Osteoblast (primary cell): ENCODE results near the gene ANXA1. TPM values are rescaled to one million over a fixed set of nuclear protein-coding genes. Genes with fewer than 3 reads are reported as not detected.
A peak's percentile ranks its signal among the peaks of the same experiment; 100 is the strongest.
"Not testable (repeated sequence)": the region's sequence is repeated elsewhere in the genome, so short reads cannot be mapped to it uniquely, and the experiment has no call there.

ENCODE experiments used
- DNase-seq: peaks from one replicate; pipeline ENCODE4 v3.0.0; 2011; ENCODE audit warnings: low spot score, mixed read lengths; ENCODE audit not compliant: insufficient read length; ENCODE audit errors: missing footprints
- H2AFZ ChIP-seq: 2 replicates; pipeline ENCODE4 v1.6.0; 2011; ENCODE audit warnings: mild to moderate bottlenecking, low read length
- H3K27ac ChIP-seq: 2 replicates; pipeline ENCODE4 v1.5.1; 2011; ENCODE audit warnings: mild to moderate bottlenecking, low read depth, low read length, moderate library complexity
- H3K27me3 ChIP-seq: 2 replicates; pipeline ENCODE4 v1.6.0; 2012; ENCODE audit warnings: mild to moderate bottlenecking, control low read depth, inconsistent platforms, low read length, moderate library complexity; ENCODE audit not compliant: insufficient read depth
- H3K36me3 ChIP-seq: 2 replicates; pipeline ENCODE4 v1.5.1; 2011; ENCODE audit warnings: mild to moderate bottlenecking, low read length, control low read depth, moderate library complexity; ENCODE audit not compliant: insufficient read depth
- H3K4me1 ChIP-seq: 2 replicates; pipeline ENCODE4 v1.5.1; 2011; ENCODE audit warnings: mild to moderate bottlenecking, low read length, control low read depth, moderate library complexity; ENCODE audit not compliant: insufficient read depth
- H3K4me2 ChIP-seq: 2 replicates; pipeline ENCODE4 v1.6.0; 2011; ENCODE audit warnings: mild to moderate bottlenecking, low read length; ENCODE audit not compliant: insufficient read depth
- H3K4me3 ChIP-seq: fragments of 200-600 bp; sonication (generic); 3 replicates; pipeline ENCODE4 v1.5.1; 2012; ENCODE audit warnings: mild to moderate bottlenecking, low read length, inconsistent platforms; ENCODE audit not compliant: insufficient read depth
- H3K79me2 ChIP-seq: 2 replicates; pipeline ENCODE4 v1.6.0; 2012; ENCODE audit warnings: mild to moderate bottlenecking, low read length, control low read depth, inconsistent platforms; ENCODE audit not compliant: insufficient read depth
- H3K9me3 ChIP-seq: 2 replicates; pipeline ENCODE4 v1.5.1; 2011; ENCODE audit warnings: low read depth, low read length, control low read depth
- H4K20me1 ChIP-seq: 2 replicates; pipeline ENCODE4 v1.6.0; 2012; ENCODE audit warnings: mild to moderate bottlenecking, low read length, control low read depth; ENCODE audit not compliant: insufficient read depth
- CTCF ChIP-seq: IDR thresholded peaks from 2 replicates; pipeline ENCODE4 v1.5.1; 2011; ENCODE audit warnings: mild to moderate bottlenecking, low read depth, low read length, moderate library complexity; ENCODE audit errors: extremely low read depth
- total RNA-seq: library from RNA; depleted of rRNA; stranded (reverse); fragments of >200 nt; gene quantifications from 2 replicates; pipeline ENCODE4 v1.2.3, GENCODE V29; 2012

The ANXA1 gene
- 803 and 816 TPM in 2 replicates for total RNA-seq

DNA sequence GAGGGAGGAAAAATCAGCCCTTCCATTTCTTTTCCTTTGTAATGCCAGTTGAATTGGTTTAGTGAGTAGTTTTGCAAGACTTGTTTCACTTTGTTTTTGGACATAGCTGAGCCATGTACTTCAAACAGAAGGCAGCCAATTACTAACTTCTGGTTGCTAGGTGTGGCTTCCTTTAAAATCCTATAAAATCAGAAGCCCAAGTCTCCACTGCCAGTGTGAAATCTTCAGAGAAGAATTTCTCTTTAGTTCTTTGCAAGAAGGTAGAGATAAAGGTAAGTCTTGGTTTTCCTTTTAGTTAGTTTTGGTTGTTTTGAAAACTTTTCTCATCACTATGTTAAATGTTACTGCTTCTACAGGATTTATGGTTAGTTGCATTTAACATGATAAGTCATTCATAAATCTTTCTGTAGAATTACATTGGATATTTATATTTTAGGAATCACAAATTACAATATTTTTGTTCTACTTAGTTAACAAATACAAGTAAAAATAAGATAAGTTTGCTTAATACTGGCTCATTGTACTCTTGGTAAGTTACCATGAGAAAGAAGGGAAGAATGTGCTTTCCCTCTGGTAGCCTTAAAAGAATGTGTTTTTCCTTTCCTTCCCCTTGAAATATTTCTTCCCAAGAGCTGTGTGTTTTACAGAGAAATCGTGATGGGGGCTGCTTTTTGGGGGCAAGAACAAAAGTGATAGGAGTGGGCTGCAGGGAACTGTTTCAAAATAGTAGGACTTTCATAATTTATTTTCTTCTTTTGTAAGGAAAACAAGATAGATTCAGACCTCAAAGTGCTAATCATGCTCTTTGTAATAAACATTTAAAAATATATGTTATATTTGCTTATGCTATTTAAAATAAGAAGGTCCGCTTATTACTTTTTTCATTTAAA is at the start of gene ANXA1:
TSS of gene ANXA1 (plus strand) at position 213 of the 890 bp plus-strand sequence. CDS start 6,671 bp downstream, outside the sequence.
- no peak for TF ChIP-seq CTCF
- H3K27me3 ChIP-seq: no peaks in the 10 kb centered on the region
- no peaks in the 10 kb centered on the region for H3K9me3 ChIP-seq
- peaks cover 37% of the 10 kb centered on the region for H4K20me1 ChIP-seq
- no peak within 1 kb of the TSS for H2AFZ ChIP-seq
- peaks cover 56% of the 10 kb centered on the region for H3K4me1 ChIP-seq
- H3K79me2 ChIP-seq: peaks cover 60% of the 10 kb centered on the region
- H3K4me2 ChIP-seq: peak within 1 kb of the TSS; percentile 83
- peaks cover 18% of the 10 kb centered on the region for H3K36me3 ChIP-seq
- peak within 1 kb of the TSS; percentile 79 for H3K4me3 ChIP-seq
- H3K27ac ChIP-seq: peak within 1 kb of the TSS; percentile 89
- no peak for DNase-seq

DNA sequence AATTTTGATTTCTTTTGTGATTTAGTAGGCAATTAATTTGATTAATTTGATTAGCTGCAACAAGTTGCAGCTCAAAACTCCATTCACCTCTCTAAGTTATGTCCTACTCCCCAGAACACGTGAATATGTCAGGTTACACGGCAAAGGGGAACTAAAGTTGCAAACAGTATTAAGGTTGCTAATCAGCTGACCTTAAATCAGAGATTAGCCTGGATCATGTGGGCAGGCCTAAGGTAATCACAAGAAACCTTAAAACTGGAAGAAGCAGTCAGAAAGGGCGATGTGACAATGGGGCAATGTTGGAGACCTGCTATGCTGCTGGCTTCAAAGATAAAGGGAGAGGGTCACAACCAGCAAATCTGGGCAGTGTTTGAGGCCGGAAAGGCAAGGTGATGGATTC is 47.3 kb upstream of the ANXA1 start:
- H4K20me1 ChIP-seq: no peaks in the 10 kb centered on the region
- TF ChIP-seq CTCF: no peak
- DNase-seq: no peak

GRCh38 chr9:73104921-73105320 is 46.7 kb upstream of the ANXA1 start:
- TF ChIP-seq CTCF: no peak
- Histone ChIP-seq H3K9me3 (no peaks in the 10 kb centered on the region), H3K4me2 (no peak overlapping the region), H4K20me1 (no peaks in the 10 kb centered on the region), H3K27me3 (no peaks in the 10 kb centered on the region), H3K36me3 (no peaks in the 10 kb centered on the region), H3K27ac (no peak overlapping the region), H3K79me2 (no peaks in the 10 kb centered on the region), H3K4me3 (no peak overlapping the region), H3K4me1 (peaks cover 2% of the 10 kb centered on the region), H2AFZ (no peak overlapping the region)
- no peak for DNase-seq

More for the DNA sequence above, 47.3 kb upstream of the ANXA1 start:
- Histone ChIP-seq H3K27me3 (no peaks in the 10 kb centered on the region), H2AFZ (peak overlapping the region; percentile 46), H3K4me1 (peaks cover 2% of the 10 kb centered on the region), H3K36me3 (no peaks in the 10 kb centered on the region), H3K79me2 (no peaks in the 10 kb centered on the region), H3K9me3 (no peaks in the 10 kb centered on the region), H3K27ac (no peak overlapping the region), H3K4me3 (no peak overlapping the region), H3K4me2 (no peak overlapping the region)

DNA sequence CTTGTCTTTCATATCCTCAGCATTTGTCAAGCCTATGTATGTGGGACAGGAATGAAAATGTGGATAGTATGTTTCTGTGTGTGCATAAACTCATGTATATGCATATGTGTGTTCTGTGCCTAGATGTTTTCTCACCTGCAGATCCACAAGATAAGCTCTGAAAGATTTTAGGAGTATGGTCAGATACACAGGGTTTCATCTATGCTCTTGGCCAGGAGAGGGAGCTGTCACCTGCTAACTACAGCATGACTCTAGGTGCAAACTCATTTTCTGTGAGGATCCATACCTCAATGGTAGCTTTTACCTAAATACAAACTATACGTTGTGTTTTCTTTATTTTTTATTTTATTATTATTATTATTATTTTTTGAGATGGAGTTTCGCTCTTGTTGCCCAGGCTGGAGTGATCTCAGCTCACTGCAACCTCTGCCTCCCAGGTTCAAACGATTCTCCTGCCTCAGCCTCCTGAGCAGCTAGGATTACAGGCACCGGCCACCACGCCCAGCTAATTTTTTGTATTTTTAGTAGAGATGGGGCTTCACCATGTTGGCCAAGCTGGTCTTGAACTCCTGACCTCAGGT is 44.1 kb upstream of the ANXA1 start:
- not testable (repeated sequence) for H4K20me1 ChIP-seq, H3K4me3 ChIP-seq, H3K36me3 ChIP-seq, H3K27ac ChIP-seq, H2AFZ ChIP-seq, H3K9me3 ChIP-seq, H3K4me2 ChIP-seq, H3K27me3 ChIP-seq, H3K79me2 ChIP-seq, H3K4me1 ChIP-seq
- TF ChIP-seq CTCF: peak; percentile 73
- peak; percentile 54 for DNase-seq
